Measurements from ENCODE around the gene ERP44.

Gene ERP44

GRCh38 chr9:100052375-100052774 lies 46.4 kb downstream of the ERP44 start:
- H4K20me1 ChIP-seq (ENCODE audit: control insufficient read depth, insufficient read depth, low read depth, low read length): 0 out of 2 replicates have a peak, but pooled peaks cover 3% of the 10 kb centered on the region

DNA sequence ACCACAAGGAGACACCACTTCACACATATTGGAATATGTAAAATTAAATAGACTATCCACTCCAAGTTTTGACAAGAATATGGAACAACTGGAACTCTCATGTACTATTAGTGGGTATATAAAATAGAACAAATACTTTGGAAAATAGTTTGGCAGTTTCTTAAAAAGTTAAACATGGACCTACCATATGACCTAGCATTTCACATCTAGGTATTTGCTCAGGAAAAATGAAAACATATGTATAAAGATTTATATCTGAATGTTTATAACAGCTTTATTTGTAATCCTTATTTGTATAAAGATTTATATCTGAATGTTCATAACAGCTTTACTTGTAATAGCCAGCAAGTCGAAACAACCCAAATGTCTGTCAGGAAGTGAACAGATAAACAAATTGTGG lies 49.2 kb downstream of the ERP44 start:
- H3K36me3 ChIP-seq (ENCODE audit: control insufficient read depth, low read length): peaks cover 69% of the 10 kb centered on the region
- no peaks in the 10 kb centered on the region for H3K9me3 ChIP-seq (ENCODE audit: control insufficient read depth, insufficient read depth, low read length)
- peaks cover 27% of the 10 kb centered on the region for H3K4me1 ChIP-seq (ENCODE audit: control insufficient read depth, low read length)
- H3K9me2 ChIP-seq (replicated peaks; ENCODE audit: control insufficient read depth, low read length): no peaks in the 10 kb centered on the region
- 0 out of 2 replicates have a peak, but pooled peaks cover 3% of the 10 kb centered on the region for H4K20me1 ChIP-seq (ENCODE audit: control insufficient read depth, insufficient read depth, low read depth, low read length)
- no peaks in the 10 kb centered on the region for H3K27me3 ChIP-seq (ENCODE audit: control insufficient read depth, low read length)
- H3K27ac ChIP-seq (ENCODE audit: low read depth, low read length): no peak overlapping the region
- TF ChIP-seq EZH2phosphoT487 (IDR thresholded peaks at IDR 0.05; ENCODE audit: borderline replicate concordance, low read length) (no peak), CTCF (IDR thresholded peaks at IDR 0.05; ENCODE audit: low read depth, low read length, poor library complexity, severe bottlenecking) (no peak)
- H3K4me2 ChIP-seq (ENCODE audit: low read length): no peak overlapping the region
- H3K4me3 ChIP-seq (ENCODE audit: low read length): no peak overlapping the region
- H3F3A ChIP-seq (ENCODE audit: control insufficient read depth, insufficient read depth): no peaks in the 10 kb centered on the region
- H3K79me2 ChIP-seq (ENCODE audit: control insufficient read depth, low read length): peaks cover 34% of the 10 kb centered on the region

More at GRCh38 chr9:100052375-100052774, 46.4 kb downstream of the ERP44 start:
- Histone ChIP-seq H3K9me2 (replicated peaks; ENCODE audit: control insufficient read depth, low read length) (no peaks in the 10 kb centered on the region), H3K79me2 (ENCODE audit: control insufficient read depth, low read length) (peaks cover 21% of the 10 kb centered on the region), H3K9me3 (ENCODE audit: control insufficient read depth, insufficient read depth, low read length) (no peaks in the 10 kb centered on the region), H3K4me2 (ENCODE audit: low read length) (peak overlapping the region; percentile 22; the same call in 1 of the 2 replicates), H3K4me1 (ENCODE audit: control insufficient read depth, low read length) (peaks cover 42% of the 10 kb centered on the region), H3K27me3 (ENCODE audit: control insufficient read depth, low read length) (no peaks in the 10 kb centered on the region), H3K36me3 (ENCODE audit: control insufficient read depth, low read length) (peaks cover 66% of the 10 kb centered on the region), H3K4me3 (ENCODE audit: low read length) (no peak overlapping the region), H3K27ac (ENCODE audit: low read depth, low read length) (no peak overlapping the region), H3F3A (ENCODE audit: control insufficient read depth, insufficient read depth) (no peaks in the 10 kb centered on the region)
- TF ChIP-seq EZH2phosphoT487 (IDR thresholded peaks at IDR 0.05; ENCODE audit: borderline replicate concordance, low read length) (no peak), CTCF (IDR thresholded peaks at IDR 0.05; ENCODE audit: low read depth, low read length, poor library complexity, severe bottlenecking) (no peak)

GRCh38 chr9:100038472-100038871 lies 60.3 kb downstream of the ERP44 start:
- H3K4me3 ChIP-seq (ENCODE audit: low read length): no peak overlapping the region
- H3K4me2 ChIP-seq (ENCODE audit: low read length): no peak overlapping the region
- peaks cover 71% of the 10 kb centered on the region for H3K36me3 ChIP-seq (ENCODE audit: control insufficient read depth, low read length)
- no peaks in the 10 kb centered on the region for H3K27me3 ChIP-seq (ENCODE audit: control insufficient read depth, low read length)
- H3K27ac ChIP-seq (ENCODE audit: low read depth, low read length): no peak overlapping the region
- no peaks in the 10 kb centered on the region for H3K9me2 ChIP-seq (replicated peaks; ENCODE audit: control insufficient read depth, low read length)
- H3K4me1 ChIP-seq (ENCODE audit: control insufficient read depth, low read length): no peaks in the 10 kb centered on the region
- no peaks in the 10 kb centered on the region for H3F3A ChIP-seq (ENCODE audit: control insufficient read depth, insufficient read depth)
- no peaks in the 10 kb centered on the region for H4K20me1 ChIP-seq (ENCODE audit: control insufficient read depth, insufficient read depth, low read depth, low read length)
- H3K79me2 ChIP-seq (ENCODE audit: control insufficient read depth, low read length): peaks cover 89% of the 10 kb centered on the region
- H3K9me3 ChIP-seq (ENCODE audit: control insufficient read depth, insufficient read depth, low read length): peaks cover 2% of the 10 kb centered on the region
- TF ChIP-seq EZH2phosphoT487 (IDR thresholded peaks at IDR 0.05; ENCODE audit: borderline replicate concordance, low read length) (no peak), CTCF (IDR thresholded peaks at IDR 0.05; ENCODE audit: low read depth, low read length, poor library complexity, severe bottlenecking) (no peak)

All from DOHH2 (cell line).